ENCODE results near the gene SOX1. TPM values are rescaled to one million over a fixed set of nuclear protein-coding genes. Genes with fewer than 3 reads are reported as not detected.

SOX1 gene
- total RNA-seq (2022; extraction: Qiagen RNA extraction; ENCODE audit: low read depth) = not detected in 5 replicates

DNA sequence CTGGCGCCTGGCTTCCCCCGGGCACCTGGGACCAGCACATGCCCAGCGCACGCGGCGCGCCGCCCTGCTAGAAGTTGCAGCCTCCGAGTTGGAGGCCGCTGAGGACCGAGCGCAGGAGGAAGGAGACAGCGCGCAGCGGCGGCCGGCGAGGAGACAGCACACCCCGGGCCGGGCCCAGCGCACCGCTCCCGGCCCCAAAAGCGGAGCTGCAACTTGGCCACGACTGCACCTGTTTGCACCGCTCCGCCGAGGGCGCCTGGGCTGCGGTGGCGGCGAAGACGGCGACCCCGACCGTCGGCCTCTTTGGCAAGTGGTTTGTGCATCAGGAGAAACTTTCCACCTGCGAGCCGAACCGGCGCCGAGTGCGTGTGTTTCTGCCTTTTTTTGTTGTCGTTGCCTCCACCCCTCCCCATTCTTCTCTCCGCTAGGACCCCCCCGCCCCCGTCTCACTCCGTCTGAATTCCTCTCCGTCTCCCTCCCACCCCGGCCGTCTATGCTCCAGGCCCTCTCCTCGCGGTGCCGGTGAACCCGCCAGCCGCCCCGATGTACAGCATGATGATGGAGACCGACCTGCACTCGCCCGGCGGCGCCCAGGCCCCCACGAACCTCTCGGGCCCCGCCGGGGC is at the start of gene SOX1:
SOX1 (plus strand) TSS at position 34 of the 626 bp plus-strand sequence; CDS start at position 544, 510 bp downstream.

Data from A549 treated with ZK216348 at 1 μM for 4 hours (cell line).